ENCODE data around the gene PRKN. TPM values are rescaled to one million over a fixed set of nuclear protein-coding genes. Genes with fewer than 3 reads are reported as not detected.
A peak's percentile ranks its signal among the peaks of the same experiment; 100 is the strongest.

The PRKN gene
- total RNA-seq, 2 donors from 2014 or later = 3.3 to 4.8 TPM

DNA sequence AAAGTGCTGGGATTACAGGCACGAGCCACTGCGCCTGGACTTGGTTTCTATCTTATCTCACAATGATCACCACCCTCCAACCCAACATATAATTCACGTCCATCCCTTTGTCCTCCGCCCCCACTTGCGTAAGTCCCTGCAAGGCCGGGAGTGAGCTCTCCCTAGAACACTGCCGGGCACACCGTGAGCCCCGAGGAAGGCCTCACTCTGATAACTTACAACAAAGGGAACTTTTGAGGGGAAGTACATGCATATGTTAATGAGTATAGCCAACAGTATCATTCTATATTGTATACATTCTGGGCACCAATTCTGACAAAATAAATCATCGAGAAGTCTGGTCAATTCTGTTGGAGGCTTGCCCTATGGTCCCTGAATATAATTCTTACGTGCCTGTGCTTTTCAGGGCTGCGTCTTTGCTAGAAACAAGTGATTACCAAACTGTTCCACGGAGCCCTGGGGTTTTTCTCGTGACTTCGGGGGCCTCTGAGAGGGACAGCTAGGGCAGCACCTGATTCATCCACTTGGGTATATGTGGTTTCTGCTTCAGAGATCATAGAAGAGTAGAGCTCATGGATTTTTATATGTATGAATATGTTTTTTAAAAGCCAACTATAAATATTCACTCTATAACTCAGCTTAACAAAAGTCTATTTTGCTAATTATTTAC lies 983.9 kb downstream of the PRKN start:
- Mint-ChIP-seq H3K27ac (peak overlapping the region; percentile 75), H3K36me3 (ENCODE audit: low read depth) (no peaks in the 10 kb centered on the region), H3K27me3 (ENCODE audit: insufficient read depth) (no peaks in the 10 kb centered on the region), H3K4me1 (peaks cover 14% of the 10 kb centered on the region), H3K4me3 (no peak overlapping the region), H3K9me3 (no peaks in the 10 kb centered on the region)
- 90 to 97% methylated on average over 2 to 15 of the region's 15 CpGs for WGBS, 2 experiments (ENCODE audit: insufficient coverage in 1 of 2, insufficient read length in 1 of 2)
- Histone ChIP-seq H3K27ac (ENCODE audit: low read depth, low read length) (no peak overlapping the region), H3K27me3 (ENCODE audit: control insufficient read depth, insufficient read depth, low read length, poor library complexity, severe bottlenecking) (no peaks in the 10 kb centered on the region), H3K9me3 (ENCODE audit: control insufficient read depth, low read length) (no peaks in the 10 kb centered on the region), H3K36me3 (ENCODE audit: control insufficient read depth, insufficient read depth, low read length) (no peaks in the 10 kb centered on the region), H3K4me3 (ENCODE audit: low read length) (no peak overlapping the region), H3K4me1 (ENCODE audit: control insufficient read depth, insufficient read depth, low read length) (peaks cover 9% of the 10 kb centered on the region), H3K9ac (ENCODE audit: extremely low read depth, low read length, poor library complexity, severe bottlenecking) (no peak overlapping the region)
- no peak for TF ChIP-seq CTCF (conservative IDR thresholded peaks at IDR 0.05)
- no peak for DNase-seq

DNA sequence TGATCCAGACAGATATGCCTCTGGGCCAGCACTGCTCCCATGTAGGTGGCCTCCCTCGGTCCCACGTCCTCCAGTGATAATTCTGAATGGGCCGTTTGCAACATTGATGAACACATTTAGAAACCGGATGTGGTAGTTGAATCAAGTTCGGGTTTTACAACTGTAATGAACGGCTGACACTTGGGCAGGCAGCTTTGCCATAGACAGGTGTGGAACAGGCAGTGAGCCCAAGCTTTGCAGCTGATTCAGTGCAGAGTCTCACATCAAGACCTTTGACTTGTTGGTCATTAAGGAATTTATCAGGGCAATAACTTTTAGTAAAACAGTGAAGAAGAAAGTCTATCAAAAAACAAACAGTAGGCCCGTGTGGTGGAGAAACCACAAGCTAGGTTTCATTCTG lies 987.1 kb downstream of the PRKN start:
- 89 to 94% methylated on average over 6 to 7 of the region's 7 CpGs for WGBS, 2 experiments (ENCODE audit: insufficient coverage in 1 of 2, insufficient read length in 1 of 2)
- H3K9ac ChIP-seq (ENCODE audit: extremely low read depth, low read length, poor library complexity, severe bottlenecking) = no peak overlapping the region
- peaks cover 23% of the 10 kb centered on the region for H3K4me1 Mint-ChIP-seq
- no peaks in the 10 kb centered on the region for H3K36me3 Mint-ChIP-seq (ENCODE audit: low read depth)
- H3K9me3 ChIP-seq (ENCODE audit: control insufficient read depth, low read length) = no peaks in the 10 kb centered on the region
- no peak overlapping the region for H3K27ac ChIP-seq (ENCODE audit: low read depth, low read length)
- no peaks in the 10 kb centered on the region for H3K9me3 Mint-ChIP-seq
- TF ChIP-seq CTCF (conservative IDR thresholded peaks at IDR 0.05) = no peak
- no peak for DNase-seq
- no peaks in the 10 kb centered on the region for H3K36me3 ChIP-seq (ENCODE audit: control insufficient read depth, insufficient read depth, low read length)
- H3K4me1 ChIP-seq (ENCODE audit: control insufficient read depth, insufficient read depth, low read length) = peaks cover 7% of the 10 kb centered on the region
- H3K4me3 Mint-ChIP-seq = no peak overlapping the region
- H3K27ac Mint-ChIP-seq = no peak overlapping the region
- H3K4me3 ChIP-seq (ENCODE audit: low read length) = no peak overlapping the region
- H3K27me3 Mint-ChIP-seq (ENCODE audit: insufficient read depth) = no peaks in the 10 kb centered on the region
- no peaks in the 10 kb centered on the region for H3K27me3 ChIP-seq (ENCODE audit: control insufficient read depth, insufficient read depth, low read length, poor library complexity, severe bottlenecking)

DNA sequence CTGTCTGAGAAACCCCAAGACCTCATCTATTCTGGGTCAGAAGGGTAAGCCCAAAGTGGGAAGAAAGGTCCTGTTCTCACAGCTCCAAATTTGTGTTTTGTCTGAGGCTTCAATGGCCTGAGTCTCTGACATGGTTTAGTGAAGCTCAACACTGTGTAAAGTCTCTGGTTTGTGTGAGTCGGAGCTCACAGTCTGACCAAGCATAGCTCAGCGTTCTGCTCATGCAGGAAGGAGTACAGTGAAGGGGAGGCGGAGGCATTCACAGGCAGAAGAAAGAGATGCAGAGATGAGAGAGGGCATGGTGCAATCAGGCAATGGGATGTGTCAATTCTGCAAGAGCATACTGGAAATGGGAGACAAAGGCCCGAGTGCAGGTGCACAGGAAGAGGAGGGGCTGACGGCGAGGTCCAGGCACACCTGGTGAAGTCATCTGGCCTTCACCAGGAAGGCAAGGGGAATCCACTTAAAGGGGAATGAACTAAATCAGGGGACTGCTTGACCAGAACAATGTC lies 990.7 kb downstream of the PRKN start:
- TF ChIP-seq CTCF (conservative IDR thresholded peaks at IDR 0.05) = no peak
- Mint-ChIP-seq H3K36me3 (ENCODE audit: low read depth) (no peaks in the 10 kb centered on the region), H3K4me1 (peaks cover 31% of the 10 kb centered on the region), H3K4me3 (no peak overlapping the region), H3K27ac (peak overlapping the region; percentile 17), H3K9me3 (no peaks in the 10 kb centered on the region), H3K27me3 (ENCODE audit: insufficient read depth) (no peaks in the 10 kb centered on the region)
- 75 to 86% methylated on average over 5 to 6 of the region's 6 CpGs for WGBS, 2 experiments (ENCODE audit: insufficient coverage in 1 of 2, insufficient read length in 1 of 2)
- Histone ChIP-seq H3K9me3 (ENCODE audit: control insufficient read depth, low read length) (no peaks in the 10 kb centered on the region), H3K27me3 (ENCODE audit: control insufficient read depth, insufficient read depth, low read length, poor library complexity, severe bottlenecking) (no peaks in the 10 kb centered on the region), H3K27ac (ENCODE audit: low read depth, low read length) (no peak overlapping the region), H3K4me1 (ENCODE audit: control insufficient read depth, insufficient read depth, low read length) (peaks cover 7% of the 10 kb centered on the region), H3K4me3 (ENCODE audit: low read length) (peak overlapping the region; percentile 32), H3K9ac (ENCODE audit: extremely low read depth, low read length, poor library complexity, severe bottlenecking) (peak overlapping the region; percentile 11), H3K36me3 (ENCODE audit: control insufficient read depth, insufficient read depth, low read length) (no peaks in the 10 kb centered on the region)
- DNase-seq = no peak

All from endodermal cell (in vitro differentiated cells).